Tibial artery (tissue), 4 donors: ENCODE data around the gene EML6.

Experiments used
- DNase-seq, 2 donors: peaks; one replicate each; pipeline ENCODE4 v3.0.0-alpha.2; 2019
- H3K27ac ChIP-seq, 2 donors: fragments of 200-600 bp; sonication (generic) in 1 of 2; 1 replicate in 1 of 2; 2 replicates in 1 of 2; pipeline ENCODE4 v1.5.1; 2018 to 2019; ENCODE audit warnings: mild to moderate bottlenecking in 1 of 2
- H3K27me3 ChIP-seq, 2 donors: fragments of 200-600 bp; sonication (generic) in 1 of 2; one replicate each; pipeline versions ENCODE4 v1.5.1 to v1.6.0; 2016 to 2019
- H3K36me3 ChIP-seq, 3 donors: fragments of 200-600 bp; sonication (generic) in 2 of 3; one replicate each; pipeline ENCODE4 v1.5.1; 2016 to 2019; ENCODE audit warnings: mild to moderate bottlenecking in 2 of 3
- H3K4me1 ChIP-seq, 4 donors: fragments of 200-600 bp; sonication (generic) in 2 of 4; 1 replicate in 3 of 4; 2 replicates in 1 of 4; pipeline ENCODE4 v1.5.1; 2016 to 2019
- H3K4me3 ChIP-seq, 2 donors: fragments of 200-600 bp; sonication (generic) in 1 of 2; 1 replicate in 1 of 2; 2 replicates in 1 of 2; pipeline ENCODE4 v1.5.1; 2018 to 2019; ENCODE audit warnings: mild to moderate bottlenecking in 2 of 2
- H3K9me3 ChIP-seq, 3 donors: fragments of 200-600 bp; sonication (generic) in 1 of 3; one replicate each; pipeline ENCODE4 v1.5.1; 2016 to 2019
- CTCF ChIP-seq, 2 experiments: fragments of 200-600 bp in 1 of 2; fragments of 450-650 bp in 1 of 2; IDR thresholded peaks; one replicate each; pipeline ENCODE4 v1.5.1; 2017 to 2019; ENCODE audit warnings: antibody characterized with exemption in 2 of 2, mild to moderate bottlenecking in 1 of 2, moderate library complexity in 1 of 2
- intact Hi-C: fragments of 100-400 bp; cut with DNase I; formaldehyde crosslinking; loops from one replicate; pipeline ENCODE4 v1.15.0; 2023; ENCODE audit warnings: low total_unique reads

The EML6 gene

GRCh38 chr2:54968561-54969218, 245.2 kb downstream of the EML6 start:
- H3K9me3 ChIP-seq, result no peaks in the 10 kb centered on the region
- H3K27ac ChIP-seq, result no peak overlapping the region
- H3K4me1 ChIP-seq, result peaks cover 0 to 19% (median 13%) of the 10 kb centered on the region in 4 donors
- no peaks in the 10 kb centered on the region for H3K27me3 ChIP-seq
- no peak for DNase-seq
- no peak overlapping the region for H3K4me3 ChIP-seq
- peaks cover 0 to 43% (median 18%) of the 10 kb centered on the region in 3 donors for H3K36me3 ChIP-seq
- intact Hi-C loops, result no loop called here
- no peak for TF ChIP-seq CTCF (IDR thresholded peaks at IDR 0.05)

- H3K4me1 ChIP-seq, result peaks cover 0 to 25% (median 15%) of the 10 kb centered on the region in 4 donors
- H3K4me3 ChIP-seq, result no peak overlapping the region
- H3K27me3 ChIP-seq, result no peaks in the 10 kb centered on the region
- no peaks in the 10 kb centered on the region for H3K9me3 ChIP-seq
- no peak overlapping the region for H3K27ac ChIP-seq
- DNase-seq, result no peak
- H3K36me3 ChIP-seq, result peaks cover 0 to 43% (median 18%) of the 10 kb centered on the region in 3 donors
- intact Hi-C loops, result no loop called here
- TF ChIP-seq CTCF (IDR thresholded peaks at IDR 0.05), result no peak
These were observed 246.0 kb downstream of the EML6 start for GRCh38 chr2:54969295-54969939.

GRCh38 chr2:54969940-54970338, 246.5 kb downstream of the EML6 start:
- H3K9me3 ChIP-seq, result no peaks in the 10 kb centered on the region
- peaks cover 0 to 43% (median 18%) of the 10 kb centered on the region in 3 donors for H3K36me3 ChIP-seq
- no peak for DNase-seq
- no peak overlapping the region for H3K27ac ChIP-seq
- H3K4me1 ChIP-seq, result peaks cover 0 to 30% (median 17%) of the 10 kb centered on the region in 4 donors
- intact Hi-C loops, result no loop called here
- TF ChIP-seq CTCF (IDR thresholded peaks at IDR 0.05), result no peak
- no peak overlapping the region for H3K4me3 ChIP-seq
- no peaks in the 10 kb centered on the region for H3K27me3 ChIP-seq

GRCh38 chr2:54975175-54975574, 251.7 kb downstream of the EML6 start:
- no peaks in the 10 kb centered on the region for H3K27me3 ChIP-seq
- H3K36me3 ChIP-seq, result peaks cover 0 to 20% (median 8%) of the 10 kb centered on the region in 3 donors
- no peak for DNase-seq
- no peaks in the 10 kb centered on the region for H3K9me3 ChIP-seq
- H3K27ac ChIP-seq, result peak overlapping the region; percentile 31 to 43
- intact Hi-C loops, result no loop called here
- H3K4me3 ChIP-seq, result no peak overlapping the region
- H3K4me1 ChIP-seq, result peaks cover 0 to 80% (median 42%) of the 10 kb centered on the region in 4 donors
- no peak for TF ChIP-seq CTCF (IDR thresholded peaks at IDR 0.05)

GRCh38 chr2:54975598-54976492, 252.4 kb downstream of the EML6 start:
- Histone ChIP-seq H3K4me1 (peaks cover 0 to 87% (median 44%) of the 10 kb centered on the region in 4 donors), H3K36me3 (peaks cover 0 to 14% (median 3%) of the 10 kb centered on the region in 3 donors), H3K4me3 (no peak overlapping the region), H3K27ac (peak overlapping the region; percentile 31 to 43), H3K9me3 (no peaks in the 10 kb centered on the region), H3K27me3 (no peaks in the 10 kb centered on the region)
- TF ChIP-seq CTCF (IDR thresholded peaks at IDR 0.05), result no peak
- intact Hi-C loops, result no loop called here
- no peak for DNase-seq
